Bronchial epithelial cell (primary cell): ENCODE measurements around the gene SPNS2. TPM values are rescaled to one million over a fixed set of nuclear protein-coding genes. Genes with fewer than 3 reads are reported as not detected.

ENCODE experiments used
- DNase-seq: peaks from one replicate; pipeline ENCODE4 v3.0.0-alpha.2; 2010; ENCODE audit warnings: low read depth
- FAIRE-seq: peaks from 2 replicates; lab custom pipeline; 2011; peaks lifted over from hg19 to GRCh38; lab: Jason Lieb, UNC
- H3K27me3 ChIP-seq: 2 replicates; pipeline ENCODE4 v1.5.1; 2011; ENCODE audit warnings: low read length; ENCODE audit not compliant: control insufficient read depth, insufficient read depth
- H3K36me3 ChIP-seq: 2 replicates; pipeline ENCODE4 v1.5.1; 2011; ENCODE audit warnings: low read length; ENCODE audit not compliant: control insufficient read depth, insufficient read depth
- H3K4me3 ChIP-seq: 2 replicates; pipeline ENCODE4 v1.5.1; 2011; ENCODE audit warnings: mild to moderate bottlenecking, low read depth, low read length, control low read depth
- CTCF ChIP-seq: IDR thresholded peaks from 2 replicates; pipeline ENCODE4 v1.5.1; 2011; ENCODE audit warnings: mild to moderate bottlenecking, moderate library complexity, low read length, control low read depth, inconsistent platforms; ENCODE audit not compliant: insufficient read depth, severe bottlenecking
- total RNA-seq: library from RNA; depleted of rRNA; stranded (reverse); fragments of >200 nt; gene quantifications from 2 replicates; pipeline ENCODE4 v1.2.1, GENCODE V29; 2014

The SPNS2 gene
- total RNA-seq, 1 donor from 2014 or later, result 3.9 TPM

- H3K4me3 ChIP-seq, result no peak overlapping the region
- no peak for FAIRE-seq
- H3K27me3 ChIP-seq, result peaks cover 37% of the 10 kb centered on the region
- DNase-seq, result no peak
- H3K36me3 ChIP-seq, result no peaks in the 10 kb centered on the region
- no peak for TF ChIP-seq CTCF
Measured at GRCh38 chr17:4586043-4586442, 87.4 kb downstream of the SPNS2 start.

- Histone ChIP-seq H3K36me3 (no peaks in the 10 kb centered on the region), H3K27me3 (peaks cover 37% of the 10 kb centered on the region), H3K4me3 (no peak overlapping the region)
- TF ChIP-seq CTCF, result no peak
- FAIRE-seq, result no peak
- no peak for DNase-seq
Measured at GRCh38 chr17:4587195-4587594, 88.5 kb downstream of the SPNS2 start.

GRCh38 chr17:4587803-4588202 lies 89.1 kb downstream of the SPNS2 start:
- no peak for TF ChIP-seq CTCF
- FAIRE-seq (no peak), DNase-seq (no peak)
- no peak overlapping the region for H3K4me3 ChIP-seq
- H3K36me3 ChIP-seq, result no peaks in the 10 kb centered on the region
- peaks cover 34% of the 10 kb centered on the region for H3K27me3 ChIP-seq

GRCh38 chr17:4588391-4588790 lies 89.7 kb downstream of the SPNS2 start:
- H3K27me3 ChIP-seq, result peaks cover 32% of the 10 kb centered on the region
- DNase-seq, result no peak
- no peaks in the 10 kb centered on the region for H3K36me3 ChIP-seq
- H3K4me3 ChIP-seq, result no peak overlapping the region
- no peak for TF ChIP-seq CTCF
- no peak for FAIRE-seq

Other genes with a start within 250 kb of the SPNS2 start
- 22.6 and 28.7 TPM in 2 replicates for gene ANKFY1, start 234.9 kb upstream of the SPNS2 start, total RNA-seq
- 39.2 and 42.2 TPM in 2 replicates for gene UBE2G1, start 132.2 kb upstream of the SPNS2 start, total RNA-seq
- 0.26 TPM in 1 of 2 replicates, not detected in the other for gene SPNS3, start 64.9 kb upstream of the SPNS2 start, total RNA-seq
- gene MYBBP1A, start 56.5 kb downstream of the SPNS2 start, total RNA-seq, result 45.1 and 60.6 TPM in 2 replicates
- gene GGT6, start 61.7 kb downstream of the SPNS2 start, total RNA-seq, result 6.6 and 24.1 TPM in 2 replicates
- gene SMTNL2, start 85.6 kb downstream of the SPNS2 start, total RNA-seq, result not detected in 2 replicates
- gene ALOX15, start 142.8 kb downstream of the SPNS2 start, total RNA-seq, result under 0.01 TPM in 1 of 2 replicates, not detected in the other
- gene PELP1, start 205.3 kb downstream of the SPNS2 start, total RNA-seq, result 11.8 and 13.7 TPM in 2 replicates
- gene ARRB2, start 211.8 kb downstream of the SPNS2 start, total RNA-seq, result 2.9 and 6.5 TPM in 2 replicates
- gene MED11, start 232.5 kb downstream of the SPNS2 start, total RNA-seq, result 10.5 and 16.5 TPM in 2 replicates
- gene ZMYND15, start 241.0 kb downstream of the SPNS2 start, total RNA-seq, result under 0.01 and 0.38 TPM in 2 replicates
- gene CXCL16, start 241.0 kb downstream of the SPNS2 start, total RNA-seq, result 9.2 and 12.7 TPM in 2 replicates